Coronary artery (tissue), 2 donors: ENCODE data around the gene GTF2IRD1.

Experiments
- DNase-seq: peaks from one replicate; pipeline ENCODE4 v3.0.0-alpha.2; 2017; ENCODE audit warnings: low spot score
- H3K27ac ChIP-seq, 2 donors: fragments of 200-600 bp; sonication (generic); one replicate each; pipeline ENCODE4 v1.5.1; 2016 to 2019
- H3K4me3 ChIP-seq: fragments of 200-600 bp; sonication (generic); 2 replicates; pipeline ENCODE4 v1.5.1; 2016; ENCODE audit warnings: mild to moderate bottlenecking, moderate library complexity
- CTCF ChIP-seq: fragments of 200-600 bp; sonication (generic); IDR thresholded peaks from one replicate; pipeline ENCODE4 v1.5.1; 2019; ENCODE audit warnings: antibody characterized with exemption

The GTF2IRD1 gene

GRCh38 chr7:74586258-74587175 lies 132.8 kb downstream of the GTF2IRD1 start:
- H3K4me3 ChIP-seq: no peak overlapping the region
- no peak for TF ChIP-seq CTCF
- no peak for DNase-seq
- peak overlapping the region; percentile 41 to 82 for H3K27ac ChIP-seq

GRCh38 chr7:74587435-74588126 lies 133.9 kb downstream of the GTF2IRD1 start:
- peak; percentile 93 for DNase-seq
- TF ChIP-seq CTCF: no peak

GRCh38 chr7:74590813-74591212 lies 137.1 kb downstream of the GTF2IRD1 start:
- DNase-seq: no peak
- H3K4me3 ChIP-seq: no peak overlapping the region
- no peak overlapping the region for H3K27ac ChIP-seq
- no peak for TF ChIP-seq CTCF

More at GRCh38 chr7:74587435-74588126, 133.9 kb downstream of the GTF2IRD1 start:
- peak overlapping the region; percentile 26 for H3K4me3 ChIP-seq
- peak overlapping the region; percentile 41 to 82 for H3K27ac ChIP-seq

- H3K4me3 ChIP-seq: no peak overlapping the region
- no peak for DNase-seq
- no peak for TF ChIP-seq CTCF
- H3K27ac ChIP-seq: no peak overlapping the region
Observed at GRCh38 chr7:74598558-74598957, 144.9 kb downstream of the GTF2IRD1 start.

- no peak for TF ChIP-seq CTCF
- Histone ChIP-seq H3K27ac (no peak overlapping the region), H3K4me3 (no peak overlapping the region)
- DNase-seq: no peak
Observed at GRCh38 chr7:74599244-74599643, 145.5 kb downstream of the GTF2IRD1 start.

GRCh38 chr7:74604326-74605020 lies 150.8 kb downstream of the GTF2IRD1 start:
- Histone ChIP-seq H3K4me3 (no peak overlapping the region), H3K27ac (peak overlapping the region in 1 of 2 donors; percentile 19)
- DNase-seq: no peak
- TF ChIP-seq CTCF: no peak
